GM12872 (cell line): Measurements from ENCODE around the gene RNU6-1.

Source experiments
- CTCF ChIP-seq: IDR thresholded peaks from 3 replicates; pipeline ENCODE4 v1.5.1; 2011; ENCODE audit warnings: low read depth, mild to moderate bottlenecking, low read length, moderate library complexity; ENCODE audit not compliant: insufficient read depth

RNU6-1 gene

GRCh38 chr15:67865766-67866165, 25.9 kb upstream of the RNU6-1 start:
- TF ChIP-seq CTCF: no peak

- no peak for TF ChIP-seq CTCF
Measured at GRCh38 chr15:67865331-67865730, 25.5 kb upstream of the RNU6-1 start.

GRCh38 chr15:67863442-67863987, 23.7 kb upstream of the RNU6-1 start:
- TF ChIP-seq CTCF: peak; percentile 97

- no peak for TF ChIP-seq CTCF
Measured at GRCh38 chr15:67862750-67863441, 23.1 kb upstream of the RNU6-1 start.

- no peak for TF ChIP-seq CTCF
Measured at GRCh38 chr15:67861983-67862382, 22.1 kb upstream of the RNU6-1 start.

GRCh38 chr15:67859331-67859946, 19.6 kb upstream of the RNU6-1 start:
- no peak for TF ChIP-seq CTCF

- no peak for TF ChIP-seq CTCF
Measured at GRCh38 chr15:67857220-67857619, 17.4 kb upstream of the RNU6-1 start.
